Fibroblast of peridontal ligament (primary cell): ENCODE results near the gene GRK5.
"Not testable (repeated sequence)": the region's sequence is repeated elsewhere in the genome, so short reads cannot be mapped to it uniquely, and the experiment has no call there.

Source experiments
- DNase-seq: peaks from one replicate; pipeline ENCODE4 v3.0.0-alpha.2; 2010; ENCODE audit errors: extremely low read depth

The GRK5 gene

GRCh38 chr10:119207366-119207666 lies at the start of gene GRK5:
TSS of gene GRK5 (plus strand) at chr10:119207571. CDS start at chr10:119207918, 347 bp downstream.
- peak; percentile 96 for DNase-seq

GRCh38 chr10:119159332-119159731 lies 48.0 kb upstream of the GRK5 start:
- DNase-seq, result no peak

- no peak for DNase-seq
Observed at GRCh38 chr10:119161680-119162451, 45.5 kb upstream of the GRK5 start.

GRCh38 chr10:119162452-119163092 lies 44.8 kb upstream of the GRK5 start:
- no peak for DNase-seq

- DNase-seq, result peak; percentile 29
Observed at GRCh38 chr10:119165171-119166117, 41.9 kb upstream of the GRK5 start, which contains the start of gene SFXN4. TSS of gene SFXN4 (minus strand) at chr10:119165714. CDS start at chr10:119165647, 67 bp downstream.

- DNase-seq, result no peak
Observed at GRCh38 chr10:119166118-119166500, 41.3 kb upstream of the GRK5 start.

GRCh38 chr10:119166564-119166963 lies 40.8 kb upstream of the GRK5 start:
- DNase-seq, result no peak

- no peak for DNase-seq
Observed at GRCh38 chr10:119167041-119167440, 40.3 kb upstream of the GRK5 start.

- DNase-seq, result no peak
Observed at GRCh38 chr10:119174109-119174508, 33.3 kb upstream of the GRK5 start.

GRCh38 chr10:119176166-119176565 lies 31.2 kb upstream of the GRK5 start:
- DNase-seq, result peak; percentile 28

- no peak for DNase-seq
Observed at GRCh38 chr10:119177708-119178371, 29.5 kb upstream of the GRK5 start.

GRCh38 chr10:119178372-119179119 lies 28.8 kb upstream of the GRK5 start, which contains the start of gene PRDX3:
TSS of gene PRDX3 (minus strand) at chr10:119178812. CDS start at chr10:119178790, 22 bp downstream.
- peak; percentile 79 for DNase-seq

GRCh38 chr10:119180850-119181400 lies 26.4 kb upstream of the GRK5 start:
- not testable (repeated sequence) for DNase-seq

- no peak for DNase-seq
Observed at GRCh38 chr10:119183664-119184412, 23.5 kb upstream of the GRK5 start.

- DNase-seq, result peak; percentile 64
Observed at GRCh38 chr10:119189811-119190282, 17.5 kb upstream of the GRK5 start.

- DNase-seq, result peak; percentile 93
Observed at GRCh38 chr10:119190353-119190752, 17.0 kb upstream of the GRK5 start.

- no peak for DNase-seq
Observed at GRCh38 chr10:119190954-119191785, 16.2 kb upstream of the GRK5 start.

GRCh38 chr10:119191881-119192280 lies 15.5 kb upstream of the GRK5 start:
- no peak for DNase-seq

GRCh38 chr10:119197921-119198320 lies 9.4 kb upstream of the GRK5 start:
- no peak for DNase-seq
